Esophagus muscularis mucosa (tissue), 3 donors: ENCODE data around the gene LMO7.

ENCODE experiments used
- POLR2AphosphoS5 ChIP-seq, 2 donors: sonication (generic); formaldehyde crosslinking; IDR thresholded peaks; one replicate each; pipeline ENCODE4 v1.6.1; 2017; ENCODE audit warnings: antibody characterized with exemption in 2 of 2
- TF ChIP-seq, protein P1 (sequence below), 3 experiments: fragments of 200-600 bp in 2 of 3; fragments of 450-650 bp in 1 of 3; sonication (generic) in 2 of 3; IDR thresholded peaks; one replicate each; pipeline ENCODE4 v1.5.1; 2017 to 2019; ENCODE audit warnings: antibody characterized with exemption in 3 of 3, mild to moderate bottlenecking in 2 of 3, moderate library complexity in 1 of 3

DNA sequence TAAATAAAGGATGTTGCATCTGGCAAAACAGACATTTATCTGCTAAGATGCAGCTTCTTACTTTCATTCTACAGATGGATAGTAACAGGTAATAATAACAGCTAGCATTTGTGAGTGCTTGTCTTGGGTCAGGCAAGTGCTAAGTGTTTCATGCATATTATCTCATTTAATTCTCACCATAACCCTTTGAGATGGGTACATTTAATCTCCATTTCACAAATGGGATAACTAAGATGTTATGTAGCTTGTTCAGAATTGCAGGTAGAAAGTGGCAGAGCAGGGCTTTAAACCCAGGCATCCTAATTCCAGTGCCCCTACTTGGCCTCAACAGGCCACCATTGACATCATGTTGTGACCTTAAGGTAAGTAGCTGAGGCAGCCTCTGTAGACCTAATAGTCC, 69.8 kb downstream of the LMO7 start:
- TF ChIP-seq, protein P1, sequence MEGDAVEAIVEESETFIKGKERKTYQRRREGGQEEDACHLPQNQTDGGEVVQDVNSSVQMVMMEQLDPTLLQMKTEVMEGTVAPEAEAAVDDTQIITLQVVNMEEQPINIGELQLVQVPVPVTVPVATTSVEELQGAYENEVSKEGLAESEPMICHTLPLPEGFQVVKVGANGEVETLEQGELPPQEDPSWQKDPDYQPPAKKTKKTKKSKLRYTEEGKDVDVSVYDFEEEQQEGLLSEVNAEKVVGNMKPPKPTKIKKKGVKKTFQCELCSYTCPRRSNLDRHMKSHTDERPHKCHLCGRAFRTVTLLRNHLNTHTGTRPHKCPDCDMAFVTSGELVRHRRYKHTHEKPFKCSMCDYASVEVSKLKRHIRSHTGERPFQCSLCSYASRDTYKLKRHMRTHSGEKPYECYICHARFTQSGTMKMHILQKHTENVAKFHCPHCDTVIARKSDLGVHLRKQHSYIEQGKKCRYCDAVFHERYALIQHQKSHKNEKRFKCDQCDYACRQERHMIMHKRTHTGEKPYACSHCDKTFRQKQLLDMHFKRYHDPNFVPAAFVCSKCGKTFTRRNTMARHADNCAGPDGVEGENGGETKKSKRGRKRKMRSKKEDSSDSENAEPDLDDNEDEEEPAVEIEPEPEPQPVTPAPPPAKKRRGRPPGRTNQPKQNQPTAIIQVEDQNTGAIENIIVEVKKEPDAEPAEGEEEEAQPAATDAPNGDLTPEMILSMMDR (IDR thresholded peaks at IDR 0.05) = no peak
- no peak for TF ChIP-seq POLR2AphosphoS5 (IDR thresholded peaks at IDR 0.05)
